Sigmoid colon (tissue), 7 donors: ENCODE data around the gene FLOT2. TPM values are rescaled to one million over a fixed set of nuclear protein-coding genes. Genes with fewer than 3 reads are reported as not detected.
A peak's percentile ranks its signal among the peaks of the same experiment; 100 is the strongest.
"Not testable (repeated sequence)": the region's sequence is repeated elsewhere in the genome, so short reads cannot be mapped to it uniquely, and the experiment has no call there.

Experiments used
- DNase-seq: peaks from one replicate; pipeline ENCODE4 v3.0.0-alpha.2; 2019
- H3K27ac ChIP-seq, 4 donors: fragments of 200-600 bp; sonication (generic); one replicate each; pipeline ENCODE4 v1.5.1; 2016 to 2019; ENCODE audit warnings: mild to moderate bottlenecking in 1 of 4
- H3K27me3 ChIP-seq, 3 donors: fragments of 200-600 bp; sonication (generic); one replicate each; pipeline ENCODE4 v1.5.1; 2019; ENCODE audit warnings: mild to moderate bottlenecking in 1 of 3
- H3K36me3 ChIP-seq, 4 donors: fragments of 200-600 bp; sonication (generic); one replicate each; pipeline ENCODE4 v1.5.1; 2016 to 2019
- H3K4me1 ChIP-seq, 4 donors: fragments of 200-600 bp; sonication (generic); one replicate each; pipeline ENCODE4 v1.5.1; 2017 to 2019
- H3K4me3 ChIP-seq, 4 donors: fragments of 200-600 bp; sonication (generic); one replicate each; pipeline ENCODE4 v1.5.1; 2017 to 2019; ENCODE audit warnings: mild to moderate bottlenecking in 2 of 4, moderate library complexity in 1 of 4
- H3K9me3 ChIP-seq, 4 donors: fragments of 200-600 bp in 3 of 4; sonication (generic) in 3 of 4; one replicate each; pipeline versions ENCODE4 v1.5.1 to v1.6.1; 2013 to 2019
- EP300 ChIP-seq, 4 donors: sonication (generic); formaldehyde crosslinking; IDR thresholded peaks; one replicate each; pipeline ENCODE4 v1.6.1; 2017; ENCODE audit warnings: antibody characterized with exemption in 4 of 4
- POLR2A ChIP-seq, 2 donors: fragments of 450-650 bp; IDR thresholded peaks; one replicate each; pipeline ENCODE4 v1.6.1; 2016; ENCODE audit warnings: antibody characterized with exemption in 2 of 2, mild to moderate bottlenecking in 2 of 2, moderate library complexity in 2 of 2
- POLR2AphosphoS5 ChIP-seq, 4 donors: sonication (generic); formaldehyde crosslinking; IDR thresholded peaks; one replicate each; pipeline ENCODE4 v1.6.1; 2017; ENCODE audit warnings: antibody characterized with exemption in 4 of 4
- WGBS, 2 donors: extraction: QIAGEN DNeasy Blood & Tissue Kit; methylation state at CpG; one replicate each; pipeline ENCODE4 v1.1.7; 2013; 5-methylcytosine and 5-hydroxymethylcytosine counted together
- intact Hi-C: fragments of 100-400 bp; cut with DNase I; formaldehyde crosslinking; loops from one replicate; pipeline ENCODE4 v1.15.1; 2023
- polyA plus RNA-seq, 3 donors: library from polyadenylated mRNA; stranded (reverse); fragments of 200-250 nt; gene quantifications; one replicate each; pipeline ENCODE4 v1.2.3, GENCODE V29; 2013
- total RNA-seq, 4 donors: library from RNA; depleted of rRNA; stranded (reverse); fragments of >200 nt; gene quantifications; one replicate each; pipeline ENCODE4 v1.1.0, GENCODE V29; 2016
- TF ChIP-seq, protein P1 (sequence below), 4 experiments: fragments of 450-650 bp in 3 of 4; fragments of 200-600 bp in 1 of 4; IDR thresholded peaks; one replicate each; pipeline ENCODE4 v1.5.1; 2016 to 2019; ENCODE audit warnings: antibody characterized with exemption in 4 of 4, mild to moderate bottlenecking in 3 of 4, moderate library complexity in 2 of 4
- donor health status: healthy with polysubstance abuse.
- donor health status: Bipolar disorder and iron deficiency.
- donor health status: healthy.

Gene FLOT2
- total and polyA plus RNA-seq, 7 donors: 27.3 to 91.8 (median 51.5) TPM

DNA sequence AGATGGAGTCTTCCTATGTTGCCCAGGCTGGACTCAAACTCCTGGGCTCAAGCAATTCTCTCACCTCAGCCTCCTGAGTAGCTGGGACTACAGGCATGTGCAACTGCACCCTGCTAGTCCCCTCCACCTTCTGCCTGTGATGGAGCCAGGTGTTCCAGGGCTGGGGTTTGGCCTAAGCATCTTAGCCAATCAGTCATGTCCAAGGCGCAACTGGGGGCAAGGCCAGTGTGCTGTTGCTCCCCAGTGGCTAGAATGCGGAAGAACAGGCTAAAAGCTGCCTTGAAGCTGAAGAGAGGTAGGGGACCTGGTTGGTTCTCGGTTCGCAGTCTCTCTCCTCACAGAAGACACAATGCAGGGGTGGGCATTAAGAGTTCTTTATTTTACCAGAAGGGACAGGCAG is 18.6 kb downstream of the FLOT2 start:
- intact Hi-C loops: no loop called here
- Histone ChIP-seq H3K4me3 (no peak overlapping the region), H3K27me3 (no peaks in the 10 kb centered on the region), H3K36me3 (peaks cover 31 to 61% (median 48%) of the 10 kb centered on the region in 4 donors), H3K9me3 (no peaks in the 10 kb centered on the region), H3K27ac (no peak overlapping the region), H3K4me1 (no peaks in the 10 kb centered on the region)
- no peak for DNase-seq
- TF ChIP-seq EP300 (IDR thresholded peaks at IDR 0.05) (no peak), POLR2AphosphoS5 (IDR thresholded peaks at IDR 0.05) (no peak), POLR2A (IDR thresholded peaks at IDR 0.05) (no peak)
- TF ChIP-seq, protein P1, sequence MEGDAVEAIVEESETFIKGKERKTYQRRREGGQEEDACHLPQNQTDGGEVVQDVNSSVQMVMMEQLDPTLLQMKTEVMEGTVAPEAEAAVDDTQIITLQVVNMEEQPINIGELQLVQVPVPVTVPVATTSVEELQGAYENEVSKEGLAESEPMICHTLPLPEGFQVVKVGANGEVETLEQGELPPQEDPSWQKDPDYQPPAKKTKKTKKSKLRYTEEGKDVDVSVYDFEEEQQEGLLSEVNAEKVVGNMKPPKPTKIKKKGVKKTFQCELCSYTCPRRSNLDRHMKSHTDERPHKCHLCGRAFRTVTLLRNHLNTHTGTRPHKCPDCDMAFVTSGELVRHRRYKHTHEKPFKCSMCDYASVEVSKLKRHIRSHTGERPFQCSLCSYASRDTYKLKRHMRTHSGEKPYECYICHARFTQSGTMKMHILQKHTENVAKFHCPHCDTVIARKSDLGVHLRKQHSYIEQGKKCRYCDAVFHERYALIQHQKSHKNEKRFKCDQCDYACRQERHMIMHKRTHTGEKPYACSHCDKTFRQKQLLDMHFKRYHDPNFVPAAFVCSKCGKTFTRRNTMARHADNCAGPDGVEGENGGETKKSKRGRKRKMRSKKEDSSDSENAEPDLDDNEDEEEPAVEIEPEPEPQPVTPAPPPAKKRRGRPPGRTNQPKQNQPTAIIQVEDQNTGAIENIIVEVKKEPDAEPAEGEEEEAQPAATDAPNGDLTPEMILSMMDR (IDR thresholded peaks at IDR 0.05): peak in 2 of 4 experiments; percentile 20 to 23
- 51 to 81% methylated on average over 4 of the region's 4 CpGs for WGBS, 2 donors

DNA sequence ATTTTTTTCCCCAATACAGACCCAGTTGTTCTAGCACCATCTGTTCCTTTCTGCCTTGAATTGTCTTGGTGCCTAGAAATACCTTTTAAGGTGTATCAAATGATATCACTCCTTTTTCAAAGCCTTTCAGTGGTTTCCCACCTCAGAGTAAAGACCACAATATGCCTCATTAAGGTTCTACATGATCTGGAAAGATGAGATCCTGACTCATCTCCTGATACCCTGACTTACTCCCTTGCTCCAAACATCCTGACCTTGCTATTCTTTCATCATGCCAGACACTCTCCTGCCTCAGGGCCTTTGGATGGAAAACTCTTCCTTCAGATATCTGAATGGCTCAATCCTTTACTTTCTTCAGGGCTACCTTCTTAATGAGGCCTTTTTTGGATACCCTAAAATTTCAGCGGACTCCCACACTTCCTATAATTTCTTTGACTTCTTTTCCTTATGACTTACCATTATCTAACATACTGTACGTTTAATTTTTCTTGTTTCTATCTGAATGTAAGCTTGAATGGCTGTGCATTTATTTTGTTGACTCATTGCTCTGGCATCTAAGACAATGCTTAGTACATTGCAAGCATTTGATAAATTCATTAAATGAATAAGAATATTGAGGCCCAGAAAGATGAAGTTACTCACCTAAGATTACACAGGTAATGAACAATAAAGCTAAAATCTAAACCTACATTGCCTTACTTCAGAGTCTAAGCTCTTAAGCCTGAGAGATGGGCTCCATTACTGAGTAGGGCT is 19.2 kb downstream of the FLOT2 start:
- no peaks in the 10 kb centered on the region for H3K9me3 ChIP-seq
- intact Hi-C loops: no loop called here
- WGBS, 2 donors: 88 to 91% methylated on average over 2 of the region's 2 CpGs
- H3K4me1 ChIP-seq: no peaks in the 10 kb centered on the region
- H3K27me3 ChIP-seq: no peaks in the 10 kb centered on the region
- peaks cover 31 to 54% (median 44%) of the 10 kb centered on the region in 4 donors for H3K36me3 ChIP-seq
- DNase-seq: no peak
- no peak overlapping the region for H3K27ac ChIP-seq
- TF ChIP-seq, protein P1 (IDR thresholded peaks at IDR 0.05): no peak
- TF ChIP-seq EP300 (IDR thresholded peaks at IDR 0.05) (no peak), POLR2A (IDR thresholded peaks at IDR 0.05) (no peak), POLR2AphosphoS5 (IDR thresholded peaks at IDR 0.05) (no peak)
- H3K4me3 ChIP-seq: no peak overlapping the region

DNA sequence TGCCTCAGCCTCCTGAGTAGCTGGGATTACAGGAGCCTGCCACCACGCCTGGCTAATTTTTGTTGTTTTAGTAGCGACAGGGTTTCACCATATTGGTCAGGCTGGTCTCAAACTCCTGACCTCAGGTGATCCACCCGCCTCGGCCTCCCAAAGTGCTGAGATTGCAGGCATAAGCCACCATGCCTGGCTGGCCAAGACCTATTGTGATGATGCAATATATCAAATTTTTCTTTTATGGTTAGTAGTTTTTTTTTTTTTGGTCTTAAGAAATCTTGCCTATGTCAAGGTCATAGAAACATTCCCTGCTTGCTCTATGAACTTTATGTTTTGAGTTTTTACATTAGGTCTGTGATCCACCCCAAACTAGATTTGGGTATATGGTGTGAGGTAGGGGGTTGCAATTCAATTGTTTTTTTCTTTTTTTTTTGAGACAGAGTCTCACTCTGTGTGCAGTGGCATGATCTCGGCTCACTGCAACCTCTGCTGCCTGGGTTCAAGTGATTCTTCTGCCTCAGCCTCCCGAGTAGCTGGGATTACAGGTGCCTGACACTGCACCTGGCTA is 20.3 kb downstream of the FLOT2 start:
- H3K27ac ChIP-seq, H3K4me3 ChIP-seq, DNase-seq, H3K27me3 ChIP-seq, H3K9me3 ChIP-seq, intact Hi-C loops, H3K4me1 ChIP-seq: not testable (repeated sequence)
- H3K36me3 ChIP-seq: peaks cover 22 to 43% (median 34%) of the 10 kb centered on the region in 4 donors
- 94 to 95% methylated on average over 6 of the region's 6 CpGs for WGBS, 2 donors

DNA sequence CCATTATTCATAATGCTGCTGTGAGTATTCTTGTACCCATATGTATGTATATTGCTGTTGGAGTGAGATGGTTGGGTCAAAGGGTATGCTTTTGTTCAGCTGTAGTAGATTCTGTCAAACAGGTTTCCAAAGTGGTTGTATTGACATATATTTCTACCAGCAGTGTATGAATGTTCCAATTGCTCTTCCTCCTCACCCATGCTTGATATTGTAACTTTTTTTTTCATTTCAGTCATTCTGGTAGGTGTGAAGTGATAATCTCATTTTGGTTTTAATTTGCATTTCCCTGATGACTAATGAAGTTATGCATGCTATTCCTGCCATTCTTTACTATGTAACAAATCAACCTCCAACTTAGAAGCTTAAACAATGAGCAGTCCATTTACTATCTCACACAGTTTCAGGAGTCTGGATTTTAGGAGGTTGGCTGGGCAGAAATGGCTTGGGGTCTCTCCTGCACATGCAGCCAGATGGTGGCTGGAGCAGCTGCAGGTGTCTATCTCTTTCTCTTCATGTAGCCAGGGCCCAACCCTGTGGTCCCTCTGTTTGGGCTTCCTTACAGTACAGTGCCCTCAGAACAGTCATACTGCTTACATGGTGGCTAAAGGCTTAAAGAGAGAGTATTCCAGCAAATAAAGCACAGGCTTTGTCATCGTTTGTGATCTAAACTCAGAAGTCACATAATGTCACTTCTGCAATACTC is 21.5 kb downstream of the FLOT2 start:
- Histone ChIP-seq H3K27me3 (no peaks in the 10 kb centered on the region), H3K27ac (no peak overlapping the region), H3K9me3 (no peaks in the 10 kb centered on the region), H3K36me3 (peaks cover 10 to 31% (median 22%) of the 10 kb centered on the region in 4 donors), H3K4me3 (no peak overlapping the region), H3K4me1 (no peaks in the 10 kb centered on the region)
- WGBS, 2 donors: 39 to 65% methylated on average over 1 of the region's 1 CpG
- DNase-seq: no peak
- TF ChIP-seq POLR2AphosphoS5 (IDR thresholded peaks at IDR 0.05): no peak
- intact Hi-C loops: no loop called here

DNA sequence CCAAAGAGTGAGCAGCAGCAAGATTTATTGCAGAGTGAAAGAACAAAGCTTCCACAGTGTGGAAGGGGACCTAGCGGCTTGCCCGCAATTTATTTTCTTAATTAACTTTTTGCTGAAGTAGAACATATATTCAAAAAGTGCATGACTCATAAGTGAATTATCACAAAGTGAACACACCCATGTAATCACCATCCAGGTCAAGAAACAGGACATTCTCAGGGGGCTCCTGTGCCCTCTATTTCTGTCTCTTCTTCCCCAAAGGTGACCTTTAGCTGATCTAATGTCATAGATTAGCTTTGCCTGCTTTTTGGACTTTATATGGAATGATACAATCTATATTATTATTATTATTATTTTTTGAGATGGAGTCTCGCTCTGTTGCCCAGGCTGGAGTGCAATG is 22.8 kb downstream of the FLOT2 start:
- H3K27ac ChIP-seq: no peak overlapping the region
- H3K9me3 ChIP-seq: no peaks in the 10 kb centered on the region
- no peak for DNase-seq
- H3K4me3 ChIP-seq: no peak overlapping the region
- no peaks in the 10 kb centered on the region for H3K4me1 ChIP-seq
- intact Hi-C loops: no loop called here
- TF ChIP-seq EP300 (IDR thresholded peaks at IDR 0.05) (no peak), POLR2A (IDR thresholded peaks at IDR 0.05) (no peak), POLR2AphosphoS5 (IDR thresholded peaks at IDR 0.05) (no peak)
- TF ChIP-seq, protein P1 (IDR thresholded peaks at IDR 0.05): no peak
- H3K27me3 ChIP-seq: no peaks in the 10 kb centered on the region
- 70 to 78% methylated on average over 3 of the region's 3 CpGs for WGBS, 2 donors
- peaks cover 2 to 19% (median 10%) of the 10 kb centered on the region in 4 donors for H3K36me3 ChIP-seq
